ENCODE measurements around the gene MCF2L. TPM values are rescaled to one million over a fixed set of nuclear protein-coding genes. Genes with fewer than 3 reads are reported as not detected.

The MCF2L gene
- total RNA-seq, 2 experiments from 2014 or later: 2.8 to 16.4 TPM

GRCh38 chr13:112928020-112928971 is 40.7 kb upstream of the MCF2L start:
- Histone ChIP-seq H3K9me2 (ENCODE audit: insufficient read depth, low read length) (no peaks in the 10 kb centered on the region), H3K79me2 (ENCODE audit: insufficient read depth, low read depth, low read length) (no peaks in the 10 kb centered on the region), H3K27ac (ENCODE audit: low read depth, low read length, poor library complexity, severe bottlenecking) (no peak overlapping the region), H3K4me2 (ENCODE audit: low read length) (no peak overlapping the region), H2AFZ (ENCODE audit: low read length) (no peak overlapping the region), H3K9me3 (ENCODE audit: low read length) (no peaks in the 10 kb centered on the region), H3K36me3 (ENCODE audit: insufficient read depth, low read length) (no peaks in the 10 kb centered on the region), H4K20me1 (ENCODE audit: insufficient read depth, low read length) (no peaks in the 10 kb centered on the region), H3K4me1 (ENCODE audit: insufficient read depth, low read length, poor library complexity, severe bottlenecking) (no peaks in the 10 kb centered on the region), H3K4me3 (ENCODE audit: low read depth, low read length, poor library complexity, severe bottlenecking) (no peak overlapping the region)
- POLR2A ChIA-PET: no interaction called here
- intact Hi-C loops (cut with micrococcal nuclease; ENCODE audit: unreplicated experiment): no loop called here
- BruUV-seq (replicated peaks): no TSS peak
- CTCF ChIA-PET (ENCODE audit: unreplicated experiment): no interaction called here
- no peak for TF ChIP-seq CTCF (conservative IDR thresholded peaks at IDR 0.05; ENCODE audit: low read length)
- no peak for TF ChIP-seq EZH2phosphoT487 (IDR thresholded peaks at IDR 0.05; ENCODE audit: borderline replicate concordance, low read depth, low read length)
- DNase-seq (ENCODE audit: low spot score): no peak

GRCh38 chr13:112928972-112929782 is 39.8 kb upstream of the MCF2L start:
- POLR2A ChIA-PET: no interaction called here
- H3K9me3 ChIP-seq (ENCODE audit: low read length): no peaks in the 10 kb centered on the region
- no peaks in the 10 kb centered on the region for H3K36me3 ChIP-seq (ENCODE audit: insufficient read depth, low read length)
- no peak overlapping the region for H2AFZ ChIP-seq (ENCODE audit: low read length)
- DNase-seq (ENCODE audit: low spot score): no peak
- H3K79me2 ChIP-seq (ENCODE audit: insufficient read depth, low read depth, low read length): no peaks in the 10 kb centered on the region
- TF ChIP-seq EZH2phosphoT487 (IDR thresholded peaks at IDR 0.05; ENCODE audit: borderline replicate concordance, low read depth, low read length) (no peak), CTCF (conservative IDR thresholded peaks at IDR 0.05; ENCODE audit: low read length) (no peak)
- H3K27ac ChIP-seq (ENCODE audit: low read depth, low read length, poor library complexity, severe bottlenecking): no peak overlapping the region
- BruUV-seq (replicated peaks): no TSS peak
- no peak overlapping the region for H3K4me3 ChIP-seq (ENCODE audit: low read depth, low read length, poor library complexity, severe bottlenecking)
- CTCF ChIA-PET (ENCODE audit: unreplicated experiment): no interaction called here
- H3K9me2 ChIP-seq (ENCODE audit: insufficient read depth, low read length): no peaks in the 10 kb centered on the region
- intact Hi-C loops (cut with micrococcal nuclease; ENCODE audit: unreplicated experiment): no loop called here
- no peak overlapping the region for H3K4me2 ChIP-seq (ENCODE audit: low read length)
- H3K4me1 ChIP-seq (ENCODE audit: insufficient read depth, low read length, poor library complexity, severe bottlenecking): no peaks in the 10 kb centered on the region
- H4K20me1 ChIP-seq (ENCODE audit: insufficient read depth, low read length): no peaks in the 10 kb centered on the region

GRCh38 chr13:112929783-112930055 is 39.3 kb upstream of the MCF2L start:
- H3K36me3 ChIP-seq (ENCODE audit: insufficient read depth, low read length): no peaks in the 10 kb centered on the region
- no peaks in the 10 kb centered on the region for H3K79me2 ChIP-seq (ENCODE audit: insufficient read depth, low read depth, low read length)
- no peak overlapping the region for H3K27ac ChIP-seq (ENCODE audit: low read depth, low read length, poor library complexity, severe bottlenecking)
- no peak for DNase-seq (ENCODE audit: low spot score)
- H3K9me3 ChIP-seq (ENCODE audit: low read length): no peaks in the 10 kb centered on the region
- POLR2A ChIA-PET: no interaction called here
- intact Hi-C loops (cut with micrococcal nuclease; ENCODE audit: unreplicated experiment): no loop called here
- H4K20me1 ChIP-seq (ENCODE audit: insufficient read depth, low read length): no peaks in the 10 kb centered on the region
- BruUV-seq (replicated peaks): no TSS peak
- no peaks in the 10 kb centered on the region for H3K4me1 ChIP-seq (ENCODE audit: insufficient read depth, low read length, poor library complexity, severe bottlenecking)
- no peak overlapping the region for H3K4me3 ChIP-seq (ENCODE audit: low read depth, low read length, poor library complexity, severe bottlenecking)
- no peak overlapping the region for H3K4me2 ChIP-seq (ENCODE audit: low read length)
- CTCF ChIA-PET (ENCODE audit: unreplicated experiment): no interaction called here
- no peaks in the 10 kb centered on the region for H3K9me2 ChIP-seq (ENCODE audit: insufficient read depth, low read length)
- TF ChIP-seq CTCF (conservative IDR thresholded peaks at IDR 0.05; ENCODE audit: low read length) (no peak), EZH2phosphoT487 (IDR thresholded peaks at IDR 0.05; ENCODE audit: borderline replicate concordance, low read depth, low read length) (no peak)
- no peak overlapping the region for H2AFZ ChIP-seq (ENCODE audit: low read length)

Measured in OCI-LY7 (cell line).